ENCODE measurements around the gene CSNK1D.

CSNK1D gene

DNA sequence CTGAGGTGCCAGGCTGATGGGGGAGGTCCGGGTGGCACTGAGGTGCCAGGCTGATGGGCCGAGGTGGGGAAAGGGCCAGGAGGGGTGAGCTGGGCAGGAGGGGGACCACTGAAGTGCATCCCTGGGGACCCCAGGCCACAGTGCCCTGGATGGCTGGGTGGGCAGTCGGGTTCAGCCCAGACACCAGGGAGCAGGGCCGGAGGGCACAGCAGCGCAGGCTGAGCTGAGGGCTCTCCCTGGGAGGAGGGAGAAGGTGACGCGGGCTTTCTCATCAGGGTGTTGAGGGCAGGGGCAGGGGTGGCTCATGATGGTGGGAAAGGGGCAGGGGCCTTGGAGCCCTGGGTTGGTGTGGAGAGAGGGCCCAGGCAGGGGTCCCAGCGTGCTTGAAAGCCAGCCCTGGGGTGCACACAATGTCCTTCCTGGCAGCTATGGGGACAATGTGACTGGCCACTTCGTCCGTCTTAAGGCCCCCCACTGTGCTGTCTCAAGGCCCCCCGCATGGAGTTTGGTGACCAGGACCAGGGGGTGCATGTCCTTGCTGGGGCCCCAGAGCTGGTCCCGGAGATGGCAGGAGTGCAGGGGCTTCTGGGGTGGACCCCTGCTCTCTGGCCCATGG, 27.9 kb upstream of the CSNK1D start:
- peaks cover 100% of the 10 kb centered on the region for H3K4me1 Mint-ChIP-seq
- peak overlapping the region; percentile 92 to 98 for H3K4me3 Mint-ChIP-seq
- no peak for ATAC-seq
- H3K27ac Mint-ChIP-seq, result peak overlapping the region; percentile 95 to 96
- no peak for DNase-seq
- H3K27me3 Mint-ChIP-seq, result no peaks in the 10 kb centered on the region
- no peaks in the 10 kb centered on the region for H3K9me3 Mint-ChIP-seq

DNA sequence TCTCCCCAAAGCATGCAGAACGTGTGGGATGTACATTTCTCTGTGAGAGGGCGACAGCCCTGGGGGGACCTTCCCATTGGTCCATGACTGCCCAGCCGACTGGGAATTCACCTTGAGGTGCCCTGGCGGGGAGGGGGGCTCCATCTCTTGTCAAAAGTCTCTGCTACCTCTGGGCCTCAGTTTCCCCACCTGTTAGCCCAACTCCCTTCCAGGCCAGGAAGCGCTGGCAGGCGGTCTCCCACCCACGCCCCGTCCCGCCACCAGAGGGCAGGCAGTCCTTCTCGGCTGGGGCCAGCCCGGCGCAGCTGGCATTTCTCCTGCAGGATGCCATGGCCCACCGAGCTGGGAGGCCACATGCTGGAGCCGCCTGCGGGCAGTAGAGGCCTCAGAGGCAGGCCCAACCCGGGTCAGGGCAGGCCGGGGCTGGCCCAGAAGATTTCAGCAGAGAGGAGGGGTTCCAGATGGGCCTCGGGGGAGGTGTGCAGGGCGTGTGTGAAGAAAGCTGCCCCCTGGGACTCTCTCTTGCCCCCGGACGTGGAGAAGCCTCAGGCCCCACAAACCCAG, 27.3 kb upstream of the CSNK1D start:
- ATAC-seq (no peak), DNase-seq (peak; percentile 58 to 78)
- Mint-ChIP-seq H3K27me3 (no peaks in the 10 kb centered on the region), H3K9me3 (no peaks in the 10 kb centered on the region), H3K4me1 (peaks cover 96% of the 10 kb centered on the region), H3K4me3 (peak overlapping the region; percentile 92 to 98), H3K27ac (peak overlapping the region; percentile 77 to 96)

GRCh38 chr17:82300228-82300627, 26.7 kb upstream of the CSNK1D start:
- ATAC-seq, result no peak
- Mint-ChIP-seq H3K27ac (peak overlapping the region in 1 of 2 donors; percentile 19), H3K4me1 (peaks cover 96% of the 10 kb centered on the region), H3K27me3 (no peaks in the 10 kb centered on the region), H3K4me3 (peak overlapping the region; percentile 92 to 98), H3K9me3 (no peaks in the 10 kb centered on the region)
- no peak for DNase-seq

DNA sequence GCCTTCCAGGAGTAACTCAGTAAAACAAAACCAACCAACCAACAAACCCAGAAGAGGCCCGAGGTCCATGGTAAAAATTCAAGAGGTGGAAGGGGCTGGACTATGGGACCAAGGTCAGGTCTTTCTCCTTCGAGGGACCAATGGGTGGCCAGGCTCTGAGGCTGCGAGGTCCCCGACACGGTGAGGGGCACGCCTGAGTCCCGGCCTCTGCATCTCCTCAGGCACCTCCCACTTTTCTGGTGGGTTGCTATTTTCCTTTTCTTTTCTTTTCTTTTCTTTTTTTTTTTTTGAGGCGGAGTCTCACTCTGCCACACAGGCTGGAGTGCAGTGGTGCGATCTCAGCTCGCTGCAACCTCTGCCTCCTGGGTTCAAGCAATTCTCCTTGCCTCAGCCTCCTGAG, 26.0 kb upstream of the CSNK1D start:
- ATAC-seq (peak; percentile 10), DNase-seq (peak in 1 of 2 donors; percentile 74)
- Mint-ChIP-seq H3K4me1 (peaks cover 96% of the 10 kb centered on the region), H3K27me3 (no peaks in the 10 kb centered on the region), H3K9me3 (no peaks in the 10 kb centered on the region), H3K27ac (peak overlapping the region; percentile 93 to 100), H3K4me3 (peak overlapping the region; percentile 92 to 98)

GRCh38 chr17:82298538-82299421, 25.3 kb upstream of the CSNK1D start:
- no peaks in the 10 kb centered on the region for H3K27me3 Mint-ChIP-seq
- DNase-seq, result peak in 1 of 2 donors; percentile 58
- peak overlapping the region; percentile 92 to 98 for H3K4me3 Mint-ChIP-seq
- no peaks in the 10 kb centered on the region for H3K9me3 Mint-ChIP-seq
- H3K4me1 Mint-ChIP-seq, result peaks cover 96% of the 10 kb centered on the region
- peak; percentile 2 for ATAC-seq
- peak overlapping the region; percentile 100 for H3K27ac Mint-ChIP-seq

DNA sequence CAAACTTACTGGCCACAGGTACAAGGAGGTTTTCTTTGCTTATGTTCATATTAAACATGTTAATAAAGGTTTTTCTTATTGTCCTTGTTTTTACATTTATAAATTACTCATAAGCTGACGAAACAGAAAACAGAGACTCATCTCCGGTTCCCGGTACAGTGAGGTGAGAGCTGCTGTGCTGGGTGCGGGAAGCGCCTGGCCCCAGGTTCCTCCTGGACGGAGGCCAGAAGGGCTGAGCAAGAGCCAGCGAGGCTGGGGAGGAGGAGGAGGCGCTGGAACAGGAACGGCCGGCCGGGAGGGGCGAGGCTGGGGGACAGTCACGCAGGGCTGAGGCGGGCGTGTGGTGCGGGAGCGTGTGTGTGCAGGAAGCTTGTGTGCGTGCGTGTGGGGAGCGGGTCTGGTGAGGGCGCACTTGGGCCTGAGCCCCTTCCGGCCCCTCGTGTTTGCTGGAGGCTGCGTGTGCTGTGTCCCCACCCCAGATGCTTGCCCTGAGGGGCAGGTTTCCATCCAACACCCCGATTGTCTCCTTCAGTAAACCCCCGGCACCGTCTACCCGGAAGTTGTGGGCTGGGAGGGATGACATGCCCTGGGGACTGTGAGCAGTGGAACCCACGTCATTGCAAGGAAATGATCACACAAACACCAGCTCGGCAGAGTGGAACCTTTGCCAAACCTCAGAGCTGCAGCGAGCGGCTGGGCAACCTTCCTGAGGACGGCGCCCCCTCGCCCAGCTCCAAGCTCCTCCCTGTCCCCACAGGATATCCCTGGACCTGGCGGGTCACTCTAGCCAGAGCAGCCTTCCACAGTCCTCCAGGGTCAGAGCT, 24.4 kb upstream of the CSNK1D start:
- DNase-seq (peak; percentile 85 to 95), ATAC-seq (peak; percentile 78)
- Mint-ChIP-seq H3K27me3 (no peaks in the 10 kb centered on the region), H3K4me1 (peaks cover 91% of the 10 kb centered on the region), H3K27ac (peak overlapping the region; percentile 100), H3K4me3 (peak overlapping the region; percentile 92 to 98), H3K9me3 (no peaks in the 10 kb centered on the region)

GRCh38 chr17:82297280-82297713, 23.8 kb upstream of the CSNK1D start:
- peak; percentile 47 for ATAC-seq
- DNase-seq, result peak; percentile 80 to 94
- H3K4me3 Mint-ChIP-seq, result peak overlapping the region; percentile 92 to 98
- H3K4me1 Mint-ChIP-seq, result peaks cover 85% of the 10 kb centered on the region
- H3K27me3 Mint-ChIP-seq, result no peaks in the 10 kb centered on the region
- H3K27ac Mint-ChIP-seq, result peak overlapping the region; percentile 100
- no peaks in the 10 kb centered on the region for H3K9me3 Mint-ChIP-seq

GRCh38 chr17:82296511-82297279, 23.2 kb upstream of the CSNK1D start:
- Mint-ChIP-seq H3K9me3 (no peaks in the 10 kb centered on the region), H3K27ac (peak overlapping the region; percentile 100), H3K27me3 (no peaks in the 10 kb centered on the region), H3K4me3 (peak overlapping the region; percentile 92 to 98), H3K4me1 (peaks cover 81% of the 10 kb centered on the region)
- DNase-seq (no peak), ATAC-seq (no peak)

DNA sequence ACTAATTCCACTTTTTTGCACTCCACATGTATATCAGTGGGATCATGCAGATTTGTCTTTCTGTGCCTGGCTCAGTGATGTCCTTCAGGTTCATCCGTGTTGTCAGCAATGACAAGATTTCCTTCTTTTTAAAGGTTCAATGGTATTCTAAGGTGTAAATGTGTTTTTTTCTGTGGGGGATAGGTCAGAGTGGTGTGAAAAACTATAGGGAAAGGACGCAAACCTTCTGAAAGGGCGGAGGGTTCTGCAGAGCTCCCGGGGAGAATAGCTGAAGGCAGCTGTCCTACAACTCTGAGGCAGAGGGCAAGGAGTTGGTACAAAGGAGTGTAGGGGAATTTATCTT, 21.9 kb upstream of the CSNK1D start:
- no peak for ATAC-seq

GRCh38 chr17:82294064-82294773, 20.7 kb upstream of the CSNK1D start:
- H3K27me3 Mint-ChIP-seq, result no peaks in the 10 kb centered on the region
- ATAC-seq (no peak), DNase-seq (no peak)
- H3K4me3 Mint-ChIP-seq, result peak overlapping the region; percentile 70 to 85
- no peaks in the 10 kb centered on the region for H3K9me3 Mint-ChIP-seq
- peak overlapping the region in 1 of 2 donors; percentile 6 for H3K27ac Mint-ChIP-seq
- peaks cover 63% of the 10 kb centered on the region for H3K4me1 Mint-ChIP-seq

More for the DNA sequence above, 21.9 kb upstream of the CSNK1D start:
- Mint-ChIP-seq H3K4me3 (peak overlapping the region in 1 of 2 donors; percentile 12), H3K27me3 (no peaks in the 10 kb centered on the region), H3K9me3 (no peaks in the 10 kb centered on the region), H3K4me1 (peaks cover 75% of the 10 kb centered on the region), H3K27ac (no peak overlapping the region)
- DNase-seq, result no peak

GRCh38 chr17:82292251-82293154, 19.0 kb upstream of the CSNK1D start:
- Mint-ChIP-seq H3K9me3 (no peaks in the 10 kb centered on the region), H3K27ac (peak overlapping the region; percentile 87 to 91), H3K4me1 (peaks cover 52% of the 10 kb centered on the region), H3K4me3 (peak overlapping the region; percentile 81 to 85), H3K27me3 (no peaks in the 10 kb centered on the region)
- ATAC-seq, result peak; percentile 92
- DNase-seq, result peak; percentile 90 to 96

GRCh38 chr17:82291582-82292250, 18.2 kb upstream of the CSNK1D start:
- no peak for DNase-seq
- ATAC-seq, result no peak
- Mint-ChIP-seq H3K9me3 (no peaks in the 10 kb centered on the region), H3K4me1 (peaks cover 44% of the 10 kb centered on the region), H3K27me3 (no peaks in the 10 kb centered on the region), H3K27ac (peak overlapping the region; percentile 68 to 89), H3K4me3 (peak overlapping the region; percentile 76 to 85)

Measured in stimulated activated naive CD8-positive, alpha-beta T cell treated with anti-CD3 and anti-CD28 coated beads, Interleukin-15, amount 100 ng/mL, for 72 hours (primary cell).